PC-9 (cell line): ENCODE data around the gene GPC2.

Experiments used
- EZH2 ChIP-seq: fragments of 200-600 bp; sonication (generic); IDR thresholded peaks from 2 replicates; pipeline ENCODE4 v1.8.0; 2017; ENCODE audit warnings: antibody characterized with exemption, low read depth
- TF ChIP-seq, protein P1 (sequence below): fragments of 200-600 bp; sonication (generic); conservative IDR thresholded peaks from 2 replicates; pipeline ENCODE4 v1.6.1; 2017; ENCODE audit warnings: mixed run types, antibody characterized with exemption, mild to moderate bottlenecking, moderate library complexity

DNA sequence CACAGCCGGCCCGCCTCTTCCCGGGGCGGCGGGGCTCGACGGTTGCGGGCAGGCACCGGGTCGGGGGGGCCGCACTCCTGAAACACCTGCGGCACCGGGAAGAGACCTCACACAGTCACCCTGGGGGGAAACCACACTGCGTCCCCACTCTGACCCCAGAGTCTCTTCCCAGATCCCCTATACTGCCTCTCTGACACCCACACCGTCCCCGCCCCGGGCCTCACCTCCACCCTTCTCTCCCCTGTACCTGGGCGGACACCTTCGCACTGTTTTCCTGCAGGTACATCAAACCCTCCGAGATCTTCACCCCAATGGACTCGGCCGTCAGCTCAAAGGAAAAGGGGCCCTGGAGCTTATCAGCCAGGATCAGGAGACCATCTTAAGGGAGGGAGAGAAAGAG lies 5.3 kb downstream of the GPC2 start:
- TF ChIP-seq, protein P1, sequence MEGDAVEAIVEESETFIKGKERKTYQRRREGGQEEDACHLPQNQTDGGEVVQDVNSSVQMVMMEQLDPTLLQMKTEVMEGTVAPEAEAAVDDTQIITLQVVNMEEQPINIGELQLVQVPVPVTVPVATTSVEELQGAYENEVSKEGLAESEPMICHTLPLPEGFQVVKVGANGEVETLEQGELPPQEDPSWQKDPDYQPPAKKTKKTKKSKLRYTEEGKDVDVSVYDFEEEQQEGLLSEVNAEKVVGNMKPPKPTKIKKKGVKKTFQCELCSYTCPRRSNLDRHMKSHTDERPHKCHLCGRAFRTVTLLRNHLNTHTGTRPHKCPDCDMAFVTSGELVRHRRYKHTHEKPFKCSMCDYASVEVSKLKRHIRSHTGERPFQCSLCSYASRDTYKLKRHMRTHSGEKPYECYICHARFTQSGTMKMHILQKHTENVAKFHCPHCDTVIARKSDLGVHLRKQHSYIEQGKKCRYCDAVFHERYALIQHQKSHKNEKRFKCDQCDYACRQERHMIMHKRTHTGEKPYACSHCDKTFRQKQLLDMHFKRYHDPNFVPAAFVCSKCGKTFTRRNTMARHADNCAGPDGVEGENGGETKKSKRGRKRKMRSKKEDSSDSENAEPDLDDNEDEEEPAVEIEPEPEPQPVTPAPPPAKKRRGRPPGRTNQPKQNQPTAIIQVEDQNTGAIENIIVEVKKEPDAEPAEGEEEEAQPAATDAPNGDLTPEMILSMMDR = no peak
- TF ChIP-seq EZH2 = no peak
